HG03432 (cell line): ENCODE data around the gene CPT1B.
"Not testable (repeated sequence)": the region's sequence is repeated elsewhere in the genome, so short reads cannot be mapped to it uniquely, and the experiment has no call there.

Source experiments
- ATAC-seq: cut with Tn5 transposase; IDR thresholded peaks from one replicate; pipeline ENCODE4 v1.9.1; 2021; ENCODE audit warnings: mild to moderate bottlenecking, moderate library complexity; ENCODE audit not compliant: unreplicated experiment

CPT1B gene

DNA sequence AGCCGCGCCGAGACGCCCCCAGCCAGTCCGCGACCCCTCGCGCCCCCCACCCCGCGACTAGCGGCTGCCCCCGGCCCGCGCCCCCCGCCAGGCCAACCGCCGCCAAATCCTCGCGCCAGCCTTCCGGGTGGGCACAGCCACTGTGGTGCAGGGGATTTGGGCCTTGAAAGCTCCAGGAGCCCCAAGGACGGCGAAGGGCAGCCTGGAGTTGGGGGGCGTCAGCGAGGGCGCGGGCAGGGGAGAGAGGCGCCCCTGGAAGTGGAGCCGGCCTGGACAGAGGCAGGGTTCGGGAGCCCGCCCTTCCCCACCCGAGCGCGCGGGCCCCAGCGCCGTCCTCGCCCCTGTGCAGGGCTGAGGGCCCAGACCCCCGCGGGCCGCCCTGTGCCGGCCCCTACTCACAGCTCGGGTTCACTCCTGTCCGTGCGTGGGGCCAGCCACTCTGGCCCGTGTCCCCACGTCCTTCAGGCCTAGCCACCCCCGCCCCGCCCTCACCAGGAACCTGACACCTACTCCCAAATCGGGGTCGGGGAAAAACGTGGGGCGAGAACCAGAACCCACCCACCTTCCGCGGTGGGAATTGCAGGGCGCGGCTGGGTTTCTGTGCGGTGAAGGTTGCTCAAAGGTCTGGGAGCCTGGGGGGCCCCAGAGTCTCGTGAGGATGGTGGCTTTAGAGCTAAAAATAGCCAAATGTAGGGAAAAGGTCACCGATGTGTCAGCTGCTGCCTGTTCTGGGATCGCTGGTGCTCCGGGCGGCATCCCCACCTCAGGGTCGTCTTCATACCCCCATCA lies at the start of gene CPT1B:
Gene CPT1B, minus strand, starts transcription at position 441 of the 789 bp plus-strand sequence. CDS start 512 bp downstream, outside the sequence.
- ATAC-seq: no peak

DNA sequence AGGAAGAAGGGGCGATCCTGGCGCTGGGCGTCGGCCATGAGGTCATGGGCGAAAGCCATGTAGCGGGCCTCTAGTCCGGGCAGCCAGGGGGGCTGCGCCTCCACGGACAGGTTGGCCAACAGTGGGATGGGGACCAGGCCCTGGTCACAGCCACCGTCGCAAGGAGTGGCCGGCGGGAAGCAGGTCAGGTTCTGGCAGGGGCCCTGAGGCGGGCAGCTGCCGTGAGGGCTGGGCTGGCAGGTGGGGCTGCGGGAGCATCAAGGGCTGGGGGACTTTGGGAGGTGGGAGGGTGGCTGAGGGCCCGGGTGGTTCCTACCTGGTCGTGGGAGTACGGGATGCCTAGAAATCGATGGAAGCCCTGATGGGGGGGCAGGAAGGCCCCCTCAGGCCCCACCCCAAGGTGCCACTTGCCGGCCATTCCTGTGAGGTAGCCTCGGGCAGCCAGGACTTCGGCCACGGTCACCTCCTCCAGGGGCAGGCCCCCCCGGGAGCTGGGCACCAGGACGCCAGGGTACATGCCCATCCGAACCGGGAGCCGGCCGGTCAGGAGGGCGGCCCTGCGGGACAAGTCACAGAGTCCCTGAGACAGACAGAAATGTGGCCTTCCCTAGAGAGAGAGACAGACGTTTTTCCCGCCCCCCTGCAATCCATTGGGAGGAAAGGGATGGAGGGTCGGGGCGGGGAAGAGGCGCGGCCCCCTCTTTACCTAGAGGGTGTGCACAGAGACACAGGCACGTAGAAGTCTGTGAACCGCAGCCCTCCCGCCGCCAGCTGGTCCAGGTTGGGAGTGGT lies 48.8 kb upstream of the CPT1B start:
- no peak for ATAC-seq

DNA sequence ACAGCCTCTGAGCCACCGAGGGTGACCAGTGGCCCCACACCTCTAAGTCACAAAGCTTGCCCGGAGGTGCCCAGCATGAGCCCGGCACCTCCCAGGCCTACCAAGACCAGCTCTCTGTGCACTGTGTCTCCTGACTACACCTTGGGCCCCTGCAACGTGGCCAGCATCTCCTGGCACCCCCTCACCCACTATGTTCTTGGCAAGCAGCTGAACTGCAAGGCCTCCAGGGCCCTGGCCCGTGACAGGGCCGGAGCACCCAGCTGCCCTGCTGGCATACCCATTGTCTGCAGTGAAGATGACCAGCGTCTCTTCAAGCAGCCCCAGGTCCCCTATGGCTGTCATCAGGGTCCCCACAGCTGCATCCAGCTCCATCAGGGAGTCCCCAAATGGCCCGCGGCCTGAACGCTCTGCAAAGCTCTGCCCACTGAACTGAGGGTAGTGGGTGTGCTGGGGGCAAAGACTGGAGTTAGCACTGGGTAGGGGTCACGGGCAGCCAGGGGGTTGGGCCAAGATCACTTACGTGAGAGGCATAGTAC lies 48.2 kb upstream of the CPT1B start:
- ATAC-seq: no peak

DNA sequence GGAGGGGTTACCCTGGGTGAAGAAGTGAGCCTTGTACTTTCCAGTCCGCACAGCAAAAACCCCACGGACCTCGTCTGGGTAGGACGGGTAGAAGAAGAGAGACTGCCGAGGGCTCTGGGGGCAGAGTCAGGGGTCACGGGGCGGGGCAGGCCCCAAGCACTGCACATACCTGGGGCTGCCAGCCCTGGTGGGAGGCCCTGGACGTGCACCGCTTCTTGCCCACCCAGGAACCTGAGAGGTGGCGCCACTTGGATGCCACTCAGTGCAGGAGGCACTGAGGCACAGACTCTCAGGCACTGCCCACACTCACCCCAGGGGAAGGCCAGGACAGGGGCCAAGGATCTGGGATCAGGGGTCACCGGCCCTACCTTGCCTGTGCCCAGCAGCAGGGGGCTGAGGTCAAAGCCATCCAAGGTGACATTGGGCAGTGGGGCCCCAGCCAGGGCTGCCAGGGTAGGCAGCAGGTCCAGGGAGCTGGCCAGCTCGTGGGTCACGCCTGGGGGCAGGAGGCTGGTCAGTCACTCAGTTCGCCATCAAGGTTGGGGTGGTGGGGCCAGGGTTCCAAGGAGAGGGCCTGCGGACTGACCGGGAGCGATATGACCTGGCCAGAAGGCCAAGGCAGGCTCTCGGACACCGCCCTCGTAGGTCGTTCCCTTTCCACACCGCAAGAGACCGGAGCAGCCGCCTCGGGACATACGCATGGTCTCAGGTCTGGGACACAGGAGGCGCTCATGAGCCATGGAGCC lies 47.5 kb upstream of the CPT1B start:
- no peak for ATAC-seq

DNA sequence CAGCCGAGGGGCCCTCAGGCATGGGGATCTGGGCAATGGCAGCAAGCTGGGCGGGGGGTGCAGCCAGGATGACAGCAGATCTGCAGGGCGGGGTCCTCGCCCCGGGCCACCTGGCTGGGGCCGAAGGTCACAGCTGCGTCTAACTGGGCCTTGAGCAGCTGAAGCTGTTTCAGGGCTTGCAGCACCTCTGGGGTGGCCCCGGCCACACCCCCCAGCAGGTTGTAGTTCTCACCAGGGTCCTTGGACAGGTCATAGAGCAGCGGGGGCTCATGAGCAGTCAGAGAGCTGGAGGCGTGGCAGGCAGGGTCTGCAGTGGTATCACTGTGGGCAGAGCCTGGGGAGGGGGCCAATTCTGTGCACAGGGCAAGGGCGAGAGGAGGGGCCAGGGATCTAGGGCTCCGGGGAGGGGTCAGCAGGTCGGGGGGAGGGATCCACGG lies 46.9 kb upstream of the CPT1B start:
- ATAC-seq: no peak

- no peak for ATAC-seq
These were observed 46.3 kb upstream of the CPT1B start for GRCh38 chr22:50624347-50625130.

DNA sequence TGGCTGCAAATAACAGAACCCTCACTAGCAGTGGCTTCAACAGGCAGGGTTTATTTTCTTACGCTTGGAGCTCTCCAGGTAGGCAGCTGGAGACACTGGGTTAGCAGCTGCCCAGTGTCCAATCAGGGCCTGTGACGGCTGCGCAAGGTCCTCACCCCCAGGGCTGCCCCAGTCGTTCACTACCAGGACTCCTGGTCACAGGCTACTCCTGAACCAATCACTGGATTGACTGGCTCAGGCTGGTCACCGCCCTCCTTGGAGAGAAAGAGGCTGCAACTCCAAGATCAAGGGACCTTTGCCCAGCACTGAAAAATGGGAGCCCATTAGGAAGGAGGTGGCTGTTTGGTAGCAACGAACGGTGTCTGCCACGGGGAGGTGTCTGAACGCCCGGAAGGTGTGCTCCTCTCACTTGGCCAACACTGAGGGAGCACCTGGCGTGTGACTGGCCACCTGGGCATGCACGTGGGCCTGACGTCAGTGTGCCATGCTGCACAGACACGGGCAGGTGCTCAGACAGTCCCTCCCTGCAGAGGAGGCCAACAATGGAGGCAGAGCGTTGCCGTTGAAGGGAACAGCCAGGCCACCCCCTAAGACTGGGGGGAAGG lies 44.6 kb upstream of the CPT1B start:
- no peak for ATAC-seq

GRCh38 chr22:50621948-50622722 lies 43.9 kb upstream of the CPT1B start:
- no peak for ATAC-seq

DNA sequence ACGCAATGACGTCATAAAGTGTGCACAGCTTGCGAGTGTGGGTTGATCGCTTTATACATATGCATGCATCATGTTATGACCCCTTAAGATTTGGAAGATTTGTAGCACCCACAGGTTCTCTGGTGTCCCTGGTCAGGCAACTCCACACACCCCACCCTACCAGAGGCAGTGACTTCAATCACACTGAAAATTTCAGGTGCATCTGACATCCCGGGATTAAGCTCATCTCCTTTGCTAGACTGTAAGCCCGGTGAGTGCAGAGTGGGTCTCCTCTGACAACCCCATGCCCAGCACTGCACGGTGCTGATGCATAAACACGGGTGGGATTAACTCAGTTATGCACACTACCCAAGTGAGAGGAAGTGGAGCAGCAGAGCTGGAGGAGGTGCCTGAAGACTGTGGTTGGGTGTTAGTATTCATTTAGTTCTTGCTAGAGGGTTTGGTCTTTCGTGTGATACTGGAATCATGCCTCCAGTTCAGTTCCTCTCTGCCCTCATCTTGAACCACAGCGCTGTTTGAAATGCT lies 43.2 kb upstream of the CPT1B start:
- peak; percentile 35 for ATAC-seq

GRCh38 chr22:50620593-50621355 lies 42.5 kb upstream of the CPT1B start:
- peak; percentile 62 for ATAC-seq

GRCh38 chr22:50614296-50614695 lies 36.1 kb upstream of the CPT1B start:
- not testable (repeated sequence) for ATAC-seq

GRCh38 chr22:50613291-50613981 lies 35.2 kb upstream of the CPT1B start:
- no peak for ATAC-seq

- no peak for ATAC-seq
These were observed 34.4 kb upstream of the CPT1B start for GRCh38 chr22:50612528-50613221.

- ATAC-seq: no peak
These were observed 33.9 kb upstream of the CPT1B start for GRCh38 chr22:50612168-50612527.

- no peak for ATAC-seq
These were observed 33.3 kb upstream of the CPT1B start for GRCh38 chr22:50611341-50612060.

DNA sequence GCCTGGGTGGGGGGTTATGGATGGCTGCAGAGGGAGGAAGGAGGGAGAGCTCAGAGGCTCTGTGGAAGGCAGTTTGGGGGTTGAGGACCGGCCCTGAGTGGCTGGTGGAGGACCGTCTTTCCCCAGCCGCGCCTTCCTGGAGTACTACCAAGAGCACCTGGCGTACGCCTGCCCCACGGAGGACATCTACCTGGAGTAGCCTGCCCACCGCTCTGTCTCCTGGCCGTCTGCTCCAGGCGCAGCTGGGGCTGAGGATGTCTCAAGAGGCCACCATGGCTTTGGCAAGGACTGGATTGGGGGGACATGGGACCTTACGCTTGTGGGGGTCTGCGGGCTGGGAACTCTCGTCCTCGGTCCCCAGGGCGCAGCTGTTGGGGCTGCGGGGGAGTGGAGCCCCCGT lies 32.4 kb upstream of the CPT1B start:
- no peak for ATAC-seq
